Globus pallidus (tissue), 1 donor: ENCODE results near the gene DLG1.
"Not testable (repeated sequence)": the region's sequence is repeated elsewhere in the genome, so short reads cannot be mapped to it uniquely, and the experiment has no call there.

Experiments used
- DNase-seq: peaks from one replicate; pipeline ENCODE4 v3.0.0-alpha.2; 2015; ENCODE audit warnings: low spot score

Gene DLG1

GRCh38 chr3:197286678-197287077 lies 11.7 kb downstream of the DLG1 start:
- DNase-seq, result no peak

GRCh38 chr3:197285557-197285956 lies 12.9 kb downstream of the DLG1 start:
- no peak for DNase-seq

GRCh38 chr3:197283045-197283444 lies 15.4 kb downstream of the DLG1 start:
- no peak for DNase-seq

- DNase-seq, result no peak
Measured at GRCh38 chr3:197281849-197282248, 16.6 kb downstream of the DLG1 start.

- DNase-seq, result no peak
Measured at GRCh38 chr3:197280156-197280555, 18.3 kb downstream of the DLG1 start.

GRCh38 chr3:197278933-197279332 lies 19.5 kb downstream of the DLG1 start:
- DNase-seq, result no peak

- DNase-seq, result not testable (repeated sequence)
Measured at GRCh38 chr3:197276808-197277207, 21.6 kb downstream of the DLG1 start.

GRCh38 chr3:197270558-197271317 lies 27.7 kb downstream of the DLG1 start:
- DNase-seq, result no peak

GRCh38 chr3:197269024-197269423 lies 29.4 kb downstream of the DLG1 start:
- DNase-seq, result no peak

- no peak for DNase-seq
Measured at GRCh38 chr3:197268294-197268693, 30.1 kb downstream of the DLG1 start.

GRCh38 chr3:197266331-197266730 lies 32.1 kb downstream of the DLG1 start:
- DNase-seq, result no peak

GRCh38 chr3:197262709-197263108 lies 35.7 kb downstream of the DLG1 start:
- DNase-seq, result no peak

- DNase-seq, result no peak
Measured at GRCh38 chr3:197261164-197261509, 37.3 kb downstream of the DLG1 start.

- DNase-seq, result no peak
Measured at GRCh38 chr3:197260491-197261163, 37.8 kb downstream of the DLG1 start.

GRCh38 chr3:197259096-197259495 lies 39.3 kb downstream of the DLG1 start:
- DNase-seq, result no peak

GRCh38 chr3:197258168-197258755 lies 40.1 kb downstream of the DLG1 start:
- DNase-seq, result no peak

- DNase-seq, result no peak
Measured at GRCh38 chr3:197257711-197258110, 40.7 kb downstream of the DLG1 start.

- DNase-seq, result peak; percentile 58
Measured at GRCh38 chr3:197256836-197257444, 41.5 kb downstream of the DLG1 start.

GRCh38 chr3:197256104-197256503 lies 42.3 kb downstream of the DLG1 start:
- no peak for DNase-seq

GRCh38 chr3:197253238-197253947 lies 45.0 kb downstream of the DLG1 start:
- DNase-seq, result no peak

- no peak for DNase-seq
Measured at GRCh38 chr3:197249542-197249941, 48.9 kb downstream of the DLG1 start.

- DNase-seq, result no peak
Measured at GRCh38 chr3:197248341-197248740, 50.1 kb downstream of the DLG1 start.
